ENCODE measurements around the gene BRPF3.

BRPF3 gene

GRCh38 chr6:36160147-36160760, 36.3 kb upstream of the BRPF3 start:
- H3K27ac ChIP-seq (ENCODE audit: low read depth, low read length): no peak overlapping the region
- no peak overlapping the region for H3K4ac ChIP-seq (ENCODE audit: low read depth, low read length)
- H3K4me2 ChIP-seq (ENCODE audit: low read length): no peak overlapping the region
- H4K8ac ChIP-seq (ENCODE audit: low read depth, low read length): no peak overlapping the region
- no peaks in the 10 kb centered on the region for H3K4me1 ChIP-seq (ENCODE audit: control insufficient read depth, low read depth, low read length)
- no peak overlapping the region for H2BK15ac ChIP-seq (replicated peaks; ENCODE audit: low read depth)
- H2BK5ac ChIP-seq (ENCODE audit: low read length): no peak overlapping the region
- H4K5ac ChIP-seq (ENCODE audit: low read length): no peak overlapping the region
- no peak overlapping the region for H3K23ac ChIP-seq (ENCODE audit: low read length)
- H3K4me3 ChIP-seq (ENCODE audit: low read length): no peak overlapping the region
- no peaks in the 10 kb centered on the region for H3K36me3 ChIP-seq (ENCODE audit: control insufficient read depth, insufficient read depth, low read length)
- no CpG with 5 or more reads among the region's 4 CpGs for WGBS (ENCODE audit: extremely low coverage, insufficient coverage, low lambda C conversion rate)
- no peak overlapping the region for H3K18ac ChIP-seq (ENCODE audit: low read length)
- H3K79me1 ChIP-seq (ENCODE audit: low read length): no peaks in the 10 kb centered on the region
- H3K9ac ChIP-seq (ENCODE audit: low read length): no peak overlapping the region
- H3K27me3 ChIP-seq (ENCODE audit: insufficient read depth, low read length, poor library complexity): no peaks in the 10 kb centered on the region
- H3K79me2 ChIP-seq (ENCODE audit: control insufficient read depth, insufficient read depth, low read length): no peaks in the 10 kb centered on the region
- no peak overlapping the region for H3K56ac ChIP-seq (ENCODE audit: low read length)
- H2BK120ac ChIP-seq (ENCODE audit: low read depth, low read length): no peak overlapping the region
- DNase-seq: no peak
- no peak overlapping the region for H2AK5ac ChIP-seq (ENCODE audit: low read length)

- no peak overlapping the region for H2AK5ac ChIP-seq (ENCODE audit: low read length)
- H3K79me1 ChIP-seq (ENCODE audit: low read length): no peaks in the 10 kb centered on the region
- no peak overlapping the region for H3K4me2 ChIP-seq (ENCODE audit: low read length)
- no peak overlapping the region for H3K4me3 ChIP-seq (ENCODE audit: low read length)
- no peaks in the 10 kb centered on the region for H3K27me3 ChIP-seq (ENCODE audit: insufficient read depth, low read length, poor library complexity)
- no peak overlapping the region for H3K27ac ChIP-seq (ENCODE audit: low read depth, low read length)
- no peaks in the 10 kb centered on the region for H3K4me1 ChIP-seq (ENCODE audit: control insufficient read depth, low read depth, low read length)
- H4K8ac ChIP-seq (ENCODE audit: low read depth, low read length): no peak overlapping the region
- no peaks in the 10 kb centered on the region for H3K36me3 ChIP-seq (ENCODE audit: control insufficient read depth, insufficient read depth, low read length)
- no CpG with 5 or more reads among the region's 2 CpGs for WGBS (ENCODE audit: extremely low coverage, insufficient coverage, low lambda C conversion rate)
- H2BK5ac ChIP-seq (ENCODE audit: low read length): no peak overlapping the region
- no peak overlapping the region for H3K56ac ChIP-seq (ENCODE audit: low read length)
- H2BK15ac ChIP-seq (replicated peaks; ENCODE audit: low read depth): no peak overlapping the region
- no peak overlapping the region for H2BK120ac ChIP-seq (ENCODE audit: low read depth, low read length)
- H3K23ac ChIP-seq (ENCODE audit: low read length): no peak overlapping the region
- no peak for DNase-seq
- H4K5ac ChIP-seq (ENCODE audit: low read length): no peak overlapping the region
- H3K18ac ChIP-seq (ENCODE audit: low read length): no peak overlapping the region
- no peak overlapping the region for H3K4ac ChIP-seq (ENCODE audit: low read depth, low read length)
- H3K79me2 ChIP-seq (ENCODE audit: control insufficient read depth, insufficient read depth, low read length): no peaks in the 10 kb centered on the region
- H3K9ac ChIP-seq (ENCODE audit: low read length): no peak overlapping the region
These were observed 27.2 kb upstream of the BRPF3 start for GRCh38 chr6:36169023-36170007.

- H3K56ac ChIP-seq (ENCODE audit: low read length): no peak overlapping the region
- no peak overlapping the region for H2BK120ac ChIP-seq (ENCODE audit: low read depth, low read length)
- no peak overlapping the region for H2AK5ac ChIP-seq (ENCODE audit: low read length)
- DNase-seq: no peak
- no peaks in the 10 kb centered on the region for H3K27me3 ChIP-seq (ENCODE audit: insufficient read depth, low read length, poor library complexity)
- H3K36me3 ChIP-seq (ENCODE audit: control insufficient read depth, insufficient read depth, low read length): no peaks in the 10 kb centered on the region
- no peaks in the 10 kb centered on the region for H3K4me1 ChIP-seq (ENCODE audit: control insufficient read depth, low read depth, low read length)
- no peak overlapping the region for H3K4ac ChIP-seq (ENCODE audit: low read depth, low read length)
- H3K4me2 ChIP-seq (ENCODE audit: low read length): no peak overlapping the region
- no peak overlapping the region for H4K5ac ChIP-seq (ENCODE audit: low read length)
- H2BK15ac ChIP-seq (replicated peaks; ENCODE audit: low read depth): no peak overlapping the region
- H4K8ac ChIP-seq (ENCODE audit: low read depth, low read length): no peak overlapping the region
- H3K9ac ChIP-seq (ENCODE audit: low read length): no peak overlapping the region
- H3K4me3 ChIP-seq (ENCODE audit: low read length): no peak overlapping the region
- no peak overlapping the region for H3K27ac ChIP-seq (ENCODE audit: low read depth, low read length)
- H3K79me1 ChIP-seq (ENCODE audit: low read length): no peaks in the 10 kb centered on the region
- WGBS (ENCODE audit: extremely low coverage, insufficient coverage, low lambda C conversion rate): no CpG with 5 or more reads among the region's 2 CpGs
- H3K79me2 ChIP-seq (ENCODE audit: control insufficient read depth, insufficient read depth, low read length): no peaks in the 10 kb centered on the region
- no peak overlapping the region for H2BK5ac ChIP-seq (ENCODE audit: low read length)
- H3K23ac ChIP-seq (ENCODE audit: low read length): no peak overlapping the region
- H3K18ac ChIP-seq (ENCODE audit: low read length): no peak overlapping the region
These were observed 25.8 kb upstream of the BRPF3 start for GRCh38 chr6:36170704-36171103.

GRCh38 chr6:36171573-36171972, 25.0 kb upstream of the BRPF3 start:
- Histone ChIP-seq H4K8ac (ENCODE audit: low read depth, low read length) (no peak overlapping the region), H3K79me1 (ENCODE audit: low read length) (no peaks in the 10 kb centered on the region), H2BK120ac (ENCODE audit: low read depth, low read length) (no peak overlapping the region), H3K36me3 (ENCODE audit: control insufficient read depth, insufficient read depth, low read length) (no peaks in the 10 kb centered on the region), H2BK5ac (ENCODE audit: low read length) (no peak overlapping the region), H3K27ac (ENCODE audit: low read depth, low read length) (no peak overlapping the region), H2AK5ac (ENCODE audit: low read length) (no peak overlapping the region), H3K23ac (ENCODE audit: low read length) (no peak overlapping the region), H3K79me2 (ENCODE audit: control insufficient read depth, insufficient read depth, low read length) (no peaks in the 10 kb centered on the region), H3K4me1 (ENCODE audit: control insufficient read depth, low read depth, low read length) (no peaks in the 10 kb centered on the region), H3K4me3 (ENCODE audit: low read length) (no peak overlapping the region), H4K5ac (ENCODE audit: low read length) (no peak overlapping the region), H3K27me3 (ENCODE audit: insufficient read depth, low read length, poor library complexity) (no peaks in the 10 kb centered on the region), H3K4ac (ENCODE audit: low read depth, low read length) (no peak overlapping the region), H3K4me2 (ENCODE audit: low read length) (no peak overlapping the region), H3K18ac (ENCODE audit: low read length) (no peak overlapping the region), H2BK15ac (replicated peaks; ENCODE audit: low read depth) (no peak overlapping the region), H3K9ac (ENCODE audit: low read length) (no peak overlapping the region), H3K56ac (ENCODE audit: low read length) (no peak overlapping the region)
- DNase-seq: no peak
- no CpG with 5 or more reads among the region's 2 CpGs for WGBS (ENCODE audit: extremely low coverage, insufficient coverage, low lambda C conversion rate)

GRCh38 chr6:36177166-36177565, 19.4 kb upstream of the BRPF3 start:
- H3K4me1 ChIP-seq (ENCODE audit: control insufficient read depth, low read depth, low read length): no peaks in the 10 kb centered on the region
- H3K79me1 ChIP-seq (ENCODE audit: low read length): no peaks in the 10 kb centered on the region
- H3K36me3 ChIP-seq (ENCODE audit: control insufficient read depth, insufficient read depth, low read length): no peaks in the 10 kb centered on the region
- H3K4me2 ChIP-seq (ENCODE audit: low read length): no peak overlapping the region
- no peak for DNase-seq
- no peak overlapping the region for H3K4me3 ChIP-seq (ENCODE audit: low read length)
- no peak overlapping the region for H3K27ac ChIP-seq (ENCODE audit: low read depth, low read length)
- H3K23ac ChIP-seq (ENCODE audit: low read length): no peak overlapping the region
- H3K4ac ChIP-seq (ENCODE audit: low read depth, low read length): no peak overlapping the region
- H2BK15ac ChIP-seq (replicated peaks; ENCODE audit: low read depth): no peak overlapping the region
- no peak overlapping the region for H2AK5ac ChIP-seq (ENCODE audit: low read length)
- no peak overlapping the region for H2BK5ac ChIP-seq (ENCODE audit: low read length)
- no peak overlapping the region for H3K18ac ChIP-seq (ENCODE audit: low read length)
- no peak overlapping the region for H4K8ac ChIP-seq (ENCODE audit: low read depth, low read length)
- no peak overlapping the region for H2BK120ac ChIP-seq (ENCODE audit: low read depth, low read length)
- no peaks in the 10 kb centered on the region for H3K27me3 ChIP-seq (ENCODE audit: insufficient read depth, low read length, poor library complexity)
- H3K56ac ChIP-seq (ENCODE audit: low read length): no peak overlapping the region
- no peak overlapping the region for H3K9ac ChIP-seq (ENCODE audit: low read length)
- no peak overlapping the region for H4K5ac ChIP-seq (ENCODE audit: low read length)
- no peaks in the 10 kb centered on the region for H3K79me2 ChIP-seq (ENCODE audit: control insufficient read depth, insufficient read depth, low read length)
